ENCODE data around the gene LARP1. TPM values are rescaled to one million over a fixed set of nuclear protein-coding genes. Genes with fewer than 3 reads are reported as not detected.

The LARP1 gene
- total RNA-seq, 2 experiments from 2014 or later: 88.7 to 97.6 TPM

- ChIA-PET CTCF (interaction anchor here (0.8 kb wide), 1 partner anchor 16 kb away, joined by 3 read pairs; no protein-coding TSS in a partner anchor), POLR2A (interaction anchor here (0.8 to 2.5 kb wide), 5 partner anchors 28 to 71 kb away, joined by 3 to 16 read pairs (median 4); partner anchors contain the start of gene CNOT8)
- no peaks in the 10 kb centered on the region for H3K9me3 Mint-ChIP-seq
- no peaks in the 10 kb centered on the region for H3K36me3 Mint-ChIP-seq (ENCODE audit: low read depth)
- H3K27me3 Mint-ChIP-seq: no peaks in the 10 kb centered on the region
- ATAC-seq (ENCODE audit: poor library complexity) (no peak), DNase-seq (no peak)
- Histone ChIP-seq H3K36me3 (ENCODE audit: insufficient read depth, low read length) (peaks cover 4% of the 10 kb centered on the region), H3K27me3 (ENCODE audit: control insufficient read depth in 1 of 2, insufficient read depth in 2 of 2, low read length in 2 of 2) (no peaks in the 10 kb centered on the region), H3K27ac (ENCODE audit: low read depth in 1 of 2, low read length in 2 of 2) (peak overlapping the region; percentile 63 to 82), H3K9me3 (ENCODE audit: control insufficient read depth in 1 of 2, insufficient read depth in 1 of 2, low read length in 2 of 2) (no peaks in the 10 kb centered on the region), H3K4me3 (ENCODE audit: low read length) (no peak overlapping the region), H3K4me1 (ENCODE audit: insufficient read depth, low read length) (peaks cover 37% of the 10 kb centered on the region)
- peak overlapping the region; percentile 48 for H3K4me3 Mint-ChIP-seq
- intact Hi-C loops (cut with DNase I, micrococcal nuclease): no loop called here
- H3K4me1 Mint-ChIP-seq (ENCODE audit: low read depth): peaks cover 51% of the 10 kb centered on the region
- TF ChIP-seq CTCF (IDR thresholded peaks at IDR 0.05): no peak
- H3K27ac Mint-ChIP-seq: peak overlapping the region; percentile 93
These were observed 74.0 kb downstream of the LARP1 start for GRCh38 chr5:154829181-154829588.

GRCh38 chr5:154829589-154830218 lies 74.5 kb downstream of the LARP1 start:
- no peaks in the 10 kb centered on the region for H3K36me3 Mint-ChIP-seq (ENCODE audit: low read depth)
- Histone ChIP-seq H3K4me3 (ENCODE audit: low read length) (peak overlapping the region; percentile 6), H3K9me3 (ENCODE audit: control insufficient read depth in 1 of 2, insufficient read depth in 1 of 2, low read length in 2 of 2) (no peaks in the 10 kb centered on the region), H3K36me3 (ENCODE audit: insufficient read depth, low read length) (peaks cover 3% of the 10 kb centered on the region), H3K27me3 (ENCODE audit: control insufficient read depth in 1 of 2, insufficient read depth in 2 of 2, low read length in 2 of 2) (no peaks in the 10 kb centered on the region), H3K27ac (ENCODE audit: low read depth in 1 of 2, low read length in 2 of 2) (peak overlapping the region; percentile 63 to 82), H3K4me1 (ENCODE audit: insufficient read depth, low read length) (peaks cover 37% of the 10 kb centered on the region)
- DNase-seq: peak in 12 of 14 experiments; percentile 6 to 70 (median 30)
- no peaks in the 10 kb centered on the region for H3K27me3 Mint-ChIP-seq
- CTCF ChIA-PET: interaction anchor here (0.8 to 1.3 kb wide), 2 partner anchors 17 to 179 kb away, joined by 3 read pairs; no protein-coding TSS in a partner anchor
- POLR2A ChIA-PET: interaction anchor here (0.8 to 2.5 kb wide), 6 partner anchors 27 to 72 kb away, joined by 3 to 16 read pairs (median 5); partner anchors contain the start of gene CNOT8
- peak overlapping the region; percentile 93 for H3K27ac Mint-ChIP-seq
- H3K4me1 Mint-ChIP-seq (ENCODE audit: low read depth): peaks cover 56% of the 10 kb centered on the region
- TF ChIP-seq CTCF (IDR thresholded peaks at IDR 0.05): no peak
- intact Hi-C loops (cut with DNase I, micrococcal nuclease): no loop called here
- ATAC-seq (ENCODE audit: poor library complexity): peak; percentile 76
- no peaks in the 10 kb centered on the region for H3K9me3 Mint-ChIP-seq
- peak overlapping the region; percentile 68 for H3K4me3 Mint-ChIP-seq

- CTCF ChIA-PET: interaction anchor here (0.8 to 1.3 kb wide), 2 partner anchors 17 to 180 kb away, joined by 3 read pairs; no protein-coding TSS in a partner anchor
- Histone ChIP-seq H3K27me3 (ENCODE audit: control insufficient read depth in 1 of 2, insufficient read depth in 2 of 2, low read length in 2 of 2) (no peaks in the 10 kb centered on the region), H3K4me3 (ENCODE audit: low read length) (no peak overlapping the region), H3K4me1 (ENCODE audit: insufficient read depth, low read length) (peaks cover 37% of the 10 kb centered on the region), H3K27ac (ENCODE audit: low read depth in 1 of 2, low read length in 2 of 2) (peak overlapping the region in 1 of 2 donors; percentile 82), H3K9me3 (ENCODE audit: control insufficient read depth in 1 of 2, insufficient read depth in 1 of 2, low read length in 2 of 2) (no peaks in the 10 kb centered on the region), H3K36me3 (ENCODE audit: insufficient read depth, low read length) (peaks cover 3% of the 10 kb centered on the region)
- Mint-ChIP-seq H3K36me3 (ENCODE audit: low read depth) (no peaks in the 10 kb centered on the region), H3K27ac (peak overlapping the region; percentile 93), H3K4me1 (ENCODE audit: low read depth) (peaks cover 60% of the 10 kb centered on the region), H3K9me3 (no peaks in the 10 kb centered on the region), H3K27me3 (no peaks in the 10 kb centered on the region), H3K4me3 (peak overlapping the region; percentile 68)
- ATAC-seq (ENCODE audit: poor library complexity): no peak
- intact Hi-C loops (cut with DNase I, micrococcal nuclease): no loop called here
- POLR2A ChIA-PET: interaction anchor here (0.7 to 2.5 kb wide), 5 partner anchors 27 to 72 kb away, joined by 3 to 16 read pairs (median 6); partner anchors contain the start of gene CNOT8
- no peak for TF ChIP-seq CTCF (IDR thresholded peaks at IDR 0.05)
- DNase-seq: no peak
These were observed 75.0 kb downstream of the LARP1 start for GRCh38 chr5:154830219-154830595.
